ENCODE measurements around the gene MCUB.
"Not testable (repeated sequence)": the region's sequence is repeated elsewhere in the genome, so short reads cannot be mapped to it uniquely, and the experiment has no call there.

MCUB gene

DNA sequence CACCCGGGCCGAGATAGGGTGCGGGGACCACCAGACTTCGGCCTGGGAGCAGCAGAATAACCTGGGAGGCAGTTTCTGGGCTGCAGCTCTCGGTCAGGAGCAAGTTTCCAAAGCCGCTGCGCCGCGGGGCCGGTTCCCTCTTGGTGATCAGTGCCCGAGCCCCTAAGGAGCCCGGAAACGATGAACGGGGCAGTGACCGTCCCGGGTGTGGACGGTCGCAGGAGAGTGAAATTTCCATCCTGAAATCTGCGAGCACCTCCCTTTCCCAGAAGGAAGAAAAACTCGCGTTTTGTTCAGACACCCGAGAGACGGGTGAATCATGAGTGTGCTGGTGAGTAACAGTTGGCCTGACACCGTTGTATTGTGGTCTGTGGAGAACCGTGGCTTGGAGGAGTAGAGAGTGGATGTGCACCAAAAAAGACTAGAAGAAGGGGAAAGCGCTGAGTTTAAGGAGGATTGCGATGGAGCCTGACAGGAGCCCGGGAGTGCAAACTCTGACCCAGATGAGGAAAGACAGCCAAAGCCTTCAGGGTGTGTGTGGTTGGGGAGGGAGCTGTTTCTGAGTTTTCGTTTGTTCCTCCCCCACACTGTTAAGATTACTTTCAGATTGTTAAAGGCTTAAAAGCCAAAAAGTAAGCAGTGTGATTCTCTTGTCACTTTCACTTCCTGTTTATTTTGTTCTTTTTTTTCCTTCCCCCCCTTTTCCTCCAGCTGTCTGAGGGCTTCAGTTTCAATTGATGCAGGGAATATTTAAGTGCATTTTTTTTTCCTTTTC, 828 bp downstream of the MCUB start:
- Mint-ChIP-seq H3K36me3 (peaks cover 11 to 15% of the 10 kb centered on the region in 2 donors), H3K4me1 (peaks cover 13 to 39% of the 10 kb centered on the region in 2 donors), H3K27ac (peak overlapping the region; percentile 74), H3K4me3 (peak overlapping the region; percentile 83 to 86), H3K27me3 (no peaks in the 10 kb centered on the region), H3K9me3 (no peaks in the 10 kb centered on the region)
- ATAC-seq (replicated peaks): peak; percentile 66 to 72
- DNase-seq: peak; percentile 41

DNA sequence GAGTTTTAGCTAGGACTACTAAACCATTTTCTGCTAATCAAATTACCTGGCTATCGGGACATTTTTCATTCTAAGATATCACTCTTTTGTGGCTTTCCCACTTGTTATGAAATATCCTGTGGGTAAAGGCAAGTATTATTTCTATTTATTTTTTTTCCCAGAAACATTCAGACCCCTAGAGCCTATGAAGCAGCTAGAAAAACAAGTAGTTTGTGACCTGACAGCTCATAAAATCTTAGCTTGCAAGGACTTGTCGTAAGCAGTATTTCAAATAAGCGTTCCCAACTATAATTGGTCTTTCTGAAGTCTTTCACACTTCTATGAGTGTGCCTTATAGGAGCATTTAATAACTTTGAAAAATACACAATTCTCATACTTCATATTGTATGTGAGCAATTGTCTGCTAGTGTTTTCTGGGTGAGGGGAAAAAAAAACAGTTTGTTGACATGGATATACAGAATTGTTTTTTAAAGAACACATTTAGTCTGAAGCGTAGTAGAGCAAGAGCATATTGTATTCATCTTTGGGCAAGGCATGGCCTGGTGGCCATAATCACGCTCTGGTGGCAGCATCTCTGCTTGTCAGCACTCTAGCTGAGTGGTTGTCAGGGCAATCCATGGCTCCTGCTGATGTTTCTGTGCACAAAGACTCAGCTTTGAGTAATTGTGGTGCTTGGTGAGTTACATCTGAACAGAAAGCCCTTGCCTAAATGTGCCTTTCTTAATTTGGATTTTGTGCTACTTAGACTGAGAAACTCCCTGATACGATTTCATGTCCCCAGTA, 2.6 kb downstream of the MCUB start:
- H3K4me1 Mint-ChIP-seq: peaks cover 13 to 32% of the 10 kb centered on the region in 2 donors
- H3K9me3 Mint-ChIP-seq: no peaks in the 10 kb centered on the region
- no peak for ATAC-seq (replicated peaks)
- H3K36me3 Mint-ChIP-seq: peaks cover 7 to 9% of the 10 kb centered on the region in 2 donors
- no peak overlapping the region for H3K27ac Mint-ChIP-seq
- no peaks in the 10 kb centered on the region for H3K27me3 Mint-ChIP-seq
- no peak overlapping the region for H3K4me3 Mint-ChIP-seq
- no peak for DNase-seq

DNA sequence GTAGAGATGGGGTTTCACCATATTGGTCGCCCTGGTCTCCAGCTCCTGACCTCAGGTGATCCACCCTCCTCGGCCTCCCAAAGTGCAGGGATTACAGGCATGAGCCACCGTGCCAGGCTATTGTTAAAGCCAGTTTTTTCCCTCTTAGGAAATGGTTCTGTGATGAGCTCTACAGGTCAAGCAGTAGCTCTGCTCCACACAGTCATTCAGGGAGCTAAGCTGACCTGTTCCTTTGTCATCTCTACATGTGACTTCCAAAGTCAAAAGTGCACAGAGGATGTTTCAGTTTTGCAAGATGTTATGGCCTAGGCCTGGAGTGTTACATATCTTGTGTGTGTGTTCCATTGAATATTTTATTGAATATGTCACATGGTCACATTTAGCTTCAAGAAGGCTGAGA, 11.4 kb downstream of the MCUB start:
- H3K4me3 Mint-ChIP-seq: no peak overlapping the region
- peaks cover 26 to 38% of the 10 kb centered on the region in 2 donors for H3K4me1 Mint-ChIP-seq
- H3K27me3 Mint-ChIP-seq: no peaks in the 10 kb centered on the region
- DNase-seq (no peak), ATAC-seq (replicated peaks) (no peak)
- H3K36me3 Mint-ChIP-seq: peaks cover 15 to 16% of the 10 kb centered on the region in 2 donors
- H3K27ac Mint-ChIP-seq: no peak overlapping the region
- H3K9me3 Mint-ChIP-seq: peaks cover 3 to 4% of the 10 kb centered on the region in 2 donors

DNA sequence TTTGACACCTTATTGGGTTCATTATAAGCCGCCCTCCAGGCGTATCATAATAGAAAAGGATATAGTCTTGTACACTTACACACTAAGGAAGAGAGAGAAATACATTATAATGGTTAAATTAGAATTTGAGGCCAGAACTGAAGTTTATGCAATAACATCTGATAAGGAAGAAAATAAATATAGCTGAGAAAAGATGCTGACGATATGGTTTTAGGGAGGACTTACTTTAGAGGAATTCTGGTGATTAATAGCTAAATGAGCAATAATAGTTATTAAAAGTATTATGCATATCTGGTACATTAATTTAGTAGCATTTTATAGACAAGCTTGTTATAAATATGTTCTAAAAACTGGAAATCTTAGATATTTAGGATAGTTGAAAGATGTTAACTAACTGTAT, 12.1 kb downstream of the MCUB start:
- Mint-ChIP-seq H3K36me3 (peaks cover 15 to 18% of the 10 kb centered on the region in 2 donors), H3K4me1 (peaks cover 29 to 40% of the 10 kb centered on the region in 2 donors), H3K27ac (no peak overlapping the region), H3K4me3 (no peak overlapping the region), H3K27me3 (no peaks in the 10 kb centered on the region), H3K9me3 (peaks cover 3 to 4% of the 10 kb centered on the region in 2 donors)
- no peak for ATAC-seq (replicated peaks)
- DNase-seq: no peak

DNA sequence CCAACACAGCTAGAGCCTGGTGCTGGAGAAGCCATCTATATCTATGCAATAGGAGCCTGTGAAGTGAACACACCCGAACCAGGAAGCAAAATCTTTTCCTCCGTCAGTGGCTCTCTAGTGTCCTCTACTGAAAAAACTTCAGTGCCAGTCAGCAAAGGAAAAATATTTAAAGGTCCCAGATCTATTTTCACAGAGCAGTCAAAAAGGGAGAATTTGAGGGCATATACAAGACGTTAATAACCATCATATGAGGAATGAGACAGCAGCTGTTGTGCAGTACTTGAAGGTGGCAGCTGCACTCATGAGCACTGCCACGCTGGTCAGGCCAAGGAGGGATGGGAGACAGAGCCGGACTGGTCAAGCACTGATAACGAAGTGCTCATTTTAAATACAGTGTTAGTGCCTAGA, 14.4 kb downstream of the MCUB start:
- Mint-ChIP-seq H3K27me3 (no peaks in the 10 kb centered on the region), H3K4me1 (peaks cover 28 to 41% of the 10 kb centered on the region in 2 donors), H3K36me3 (peaks cover 22 to 25% of the 10 kb centered on the region in 2 donors), H3K4me3 (no peak overlapping the region), H3K9me3 (peaks cover 3 to 4% of the 10 kb centered on the region in 2 donors), H3K27ac (no peak overlapping the region)
- no peak for DNase-seq
- ATAC-seq (replicated peaks): no peak

DNA sequence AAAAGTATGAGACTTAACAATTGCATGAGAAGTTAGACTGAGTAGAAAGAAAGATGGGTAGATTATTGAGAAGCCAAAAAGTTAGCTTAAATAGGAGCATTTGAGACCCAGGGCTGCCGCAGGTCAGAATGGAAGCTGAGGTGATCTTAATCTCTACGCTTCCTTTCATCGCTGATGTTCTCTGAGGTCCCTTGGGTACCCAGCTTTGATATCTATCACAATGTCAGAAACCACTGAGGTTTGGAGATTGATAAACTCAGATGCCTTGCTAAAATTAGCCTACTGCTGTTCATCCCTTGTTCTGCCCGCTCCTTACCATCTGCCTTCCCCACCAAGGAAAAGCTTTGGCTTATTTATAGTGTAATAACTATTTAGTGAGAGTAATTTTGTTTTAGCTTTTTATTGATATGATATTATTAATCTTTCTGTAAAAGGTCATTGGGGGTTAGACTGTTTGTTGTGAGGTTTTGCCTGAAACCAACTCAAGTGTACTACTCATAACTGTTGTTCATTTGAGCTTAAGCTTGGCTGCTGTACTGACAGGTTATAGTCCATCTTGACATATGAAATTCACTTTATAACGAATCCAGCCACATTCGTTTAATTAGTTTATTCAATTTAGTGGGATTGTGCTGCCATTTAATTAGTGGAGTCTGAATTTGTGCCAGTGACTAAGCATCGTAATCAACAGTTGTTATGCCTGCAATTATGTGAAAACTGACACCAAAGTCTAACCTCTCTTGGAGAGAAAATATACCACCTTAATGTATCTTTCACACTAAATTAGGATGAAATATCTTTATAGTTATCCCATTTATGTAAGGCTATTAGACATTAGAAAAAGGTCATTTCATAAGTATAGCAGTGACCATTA, 15.1 kb downstream of the MCUB start:
- H3K4me1 Mint-ChIP-seq: peaks cover 25 to 41% of the 10 kb centered on the region in 2 donors
- H3K27ac Mint-ChIP-seq: no peak overlapping the region
- H3K27me3 Mint-ChIP-seq: no peaks in the 10 kb centered on the region
- H3K4me3 Mint-ChIP-seq: no peak overlapping the region
- peaks cover 3 to 4% of the 10 kb centered on the region in 2 donors for H3K9me3 Mint-ChIP-seq
- ATAC-seq (replicated peaks) (no peak), DNase-seq (no peak)
- H3K36me3 Mint-ChIP-seq: peaks cover 22 to 27% of the 10 kb centered on the region in 2 donors

DNA sequence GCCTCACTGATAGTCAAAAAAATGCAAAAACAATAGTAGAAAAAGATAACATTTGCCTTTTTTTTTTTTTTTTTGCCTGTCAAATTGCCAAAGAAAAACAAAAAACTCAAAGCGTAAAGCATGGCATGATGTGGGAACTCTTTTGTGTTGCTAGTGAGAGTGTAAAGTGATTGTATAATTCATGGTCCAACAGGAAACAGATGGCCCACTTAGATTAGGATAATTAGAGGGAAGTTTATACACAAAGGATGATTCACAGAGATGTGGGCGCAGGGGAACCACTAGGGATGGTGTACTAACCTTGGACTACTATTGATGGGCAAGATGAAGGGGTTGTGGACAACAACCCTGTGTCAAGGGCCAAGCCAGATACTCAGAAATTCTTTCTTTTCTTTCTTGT, 16.4 kb downstream of the MCUB start:
- DNase-seq (no peak), ATAC-seq (replicated peaks) (no peak)
- Mint-ChIP-seq H3K4me3 (no peak overlapping the region), H3K9me3 (no peaks in the 10 kb centered on the region), H3K27ac (no peak overlapping the region), H3K36me3 (peaks cover 25 to 28% of the 10 kb centered on the region in 2 donors), H3K27me3 (no peaks in the 10 kb centered on the region), H3K4me1 (peaks cover 21 to 34% of the 10 kb centered on the region in 2 donors)

DNA sequence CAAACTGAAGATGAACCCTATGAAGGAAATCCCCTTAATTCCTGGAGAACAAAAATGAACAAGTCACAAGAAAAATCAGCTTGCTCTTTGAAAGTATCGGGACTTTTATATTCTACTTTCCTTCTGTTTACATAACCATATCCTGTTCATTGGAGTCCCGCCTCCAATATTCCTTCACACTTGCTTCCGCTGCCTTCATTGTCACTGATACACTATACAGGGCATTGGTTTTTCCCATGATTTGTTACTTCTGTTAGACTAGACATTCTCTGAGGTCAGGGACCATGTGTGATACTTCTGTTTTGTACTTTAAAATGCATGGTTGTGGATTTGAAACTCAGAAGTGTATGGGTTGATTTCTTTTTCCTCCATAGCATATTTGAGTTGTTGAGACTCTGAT, 18.8 kb downstream of the MCUB start:
- H3K27ac Mint-ChIP-seq: no peak overlapping the region
- peaks cover 25 to 42% of the 10 kb centered on the region in 2 donors for H3K4me1 Mint-ChIP-seq
- H3K36me3 Mint-ChIP-seq: peaks cover 21 to 28% of the 10 kb centered on the region in 2 donors
- DNase-seq: no peak
- no peak for ATAC-seq (replicated peaks)
- no peak overlapping the region for H3K4me3 Mint-ChIP-seq
- H3K9me3 Mint-ChIP-seq: peaks cover 2 to 4% of the 10 kb centered on the region in 2 donors
- H3K27me3 Mint-ChIP-seq: no peaks in the 10 kb centered on the region

DNA sequence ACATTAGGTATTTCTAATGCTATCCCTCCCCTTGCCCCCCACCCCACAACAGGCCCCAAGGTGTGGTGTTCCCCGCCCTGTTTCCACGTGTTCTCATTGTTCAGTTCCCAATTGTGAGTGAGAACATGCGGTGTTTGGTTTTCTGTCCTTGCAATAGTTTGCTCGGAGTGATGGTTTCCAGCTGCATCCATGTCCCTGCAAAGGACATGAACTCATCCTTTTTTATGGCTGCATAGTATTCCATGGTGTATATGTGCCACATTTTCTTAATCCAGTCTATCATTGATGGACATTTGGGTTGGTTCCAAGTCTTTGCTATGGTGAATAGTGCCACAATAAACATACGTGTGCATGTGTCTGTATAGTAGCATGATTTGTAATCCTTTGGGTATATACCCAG, 20.0 kb downstream of the MCUB start:
- H3K9me3 Mint-ChIP-seq: not testable (repeated sequence)

DNA sequence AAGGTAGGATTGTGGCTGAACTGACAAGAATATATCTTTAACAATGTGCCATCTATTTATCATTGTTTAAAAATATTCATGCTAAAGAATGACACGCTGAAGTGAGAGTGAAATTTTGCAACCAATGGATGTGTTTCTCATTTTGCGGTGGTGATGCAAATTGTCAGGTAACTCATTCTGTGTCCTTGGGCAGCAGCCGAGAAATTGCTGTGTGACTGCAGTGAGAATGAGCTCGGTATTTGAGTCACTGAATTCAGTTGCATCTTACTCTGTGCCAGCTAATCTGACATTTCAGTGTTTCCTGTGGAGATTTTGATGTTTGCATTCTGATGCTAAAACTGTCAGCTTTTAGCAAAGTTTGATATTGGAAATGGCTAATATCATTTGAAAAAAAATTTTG, 28.1 kb downstream of the MCUB start:
- H3K4me1 Mint-ChIP-seq: peaks cover 38 to 64% of the 10 kb centered on the region in 2 donors
- no peak for DNase-seq
- peaks cover 5 to 11% of the 10 kb centered on the region in 2 donors for H3K36me3 Mint-ChIP-seq
- peaks cover 0 to 6% of the 10 kb centered on the region in 2 donors for H3K9me3 Mint-ChIP-seq
- no peak overlapping the region for H3K27ac Mint-ChIP-seq
- no peaks in the 10 kb centered on the region for H3K27me3 Mint-ChIP-seq
- peak; percentile 72 to 83 for ATAC-seq (replicated peaks)
- H3K4me3 Mint-ChIP-seq: no peak overlapping the region

More for the DNA sequence above, 20.0 kb downstream of the MCUB start:
- not testable (repeated sequence) for ATAC-seq (replicated peaks); H3K4me3 Mint-ChIP-seq; H3K27me3 Mint-ChIP-seq; DNase-seq; H3K27ac Mint-ChIP-seq
- Mint-ChIP-seq H3K36me3 (peaks cover 21 to 28% of the 10 kb centered on the region in 2 donors), H3K4me1 (peaks cover 29 to 46% of the 10 kb centered on the region in 2 donors)

DNA sequence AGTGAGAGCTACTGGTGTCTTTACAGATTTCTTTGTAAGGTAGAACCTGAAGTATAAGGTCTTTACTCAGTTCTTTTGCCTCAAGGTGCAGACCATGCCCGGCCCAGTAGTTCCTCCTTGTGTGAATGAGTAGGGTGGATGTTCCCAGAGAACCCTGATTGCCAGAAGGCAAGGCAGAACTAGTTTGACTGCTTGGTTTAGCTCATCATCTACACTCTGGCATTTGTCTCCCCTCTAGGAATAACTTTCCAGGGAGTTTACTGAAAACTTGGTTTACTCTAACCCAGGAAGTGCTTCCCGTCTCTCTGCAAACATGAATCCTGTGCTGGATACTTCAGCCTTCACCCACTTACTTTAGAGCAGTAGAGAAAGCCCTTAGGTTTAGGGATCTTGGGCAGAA, 29.1 kb downstream of the MCUB start:
- DNase-seq (no peak), ATAC-seq (replicated peaks) (no peak)
- no peak overlapping the region for H3K4me3 Mint-ChIP-seq
- H3K27me3 Mint-ChIP-seq: no peaks in the 10 kb centered on the region
- peaks cover 0 to 5% of the 10 kb centered on the region in 2 donors for H3K9me3 Mint-ChIP-seq
- H3K36me3 Mint-ChIP-seq: peaks cover 2 to 6% of the 10 kb centered on the region in 2 donors
- no peak overlapping the region for H3K27ac Mint-ChIP-seq
- H3K4me1 Mint-ChIP-seq: peaks cover 32 to 56% of the 10 kb centered on the region in 2 donors

DNA sequence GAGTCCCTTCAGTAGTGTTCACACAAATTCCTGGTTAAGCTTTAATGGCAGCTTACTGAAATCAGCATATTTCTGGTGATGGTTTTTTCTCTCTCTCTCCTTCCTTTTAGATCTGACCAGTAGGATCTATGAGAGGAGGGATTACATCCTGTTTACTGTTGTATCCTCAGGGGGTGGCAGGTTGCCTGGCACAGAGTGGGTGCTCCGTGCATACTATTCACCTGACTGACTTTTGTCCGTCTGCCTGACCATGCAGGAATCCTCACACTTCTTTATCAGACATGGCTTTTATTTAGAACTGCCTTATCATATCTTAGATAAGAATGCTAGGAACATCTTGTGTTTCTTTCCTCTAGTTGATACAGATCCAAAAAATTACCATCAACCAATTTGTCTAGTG, 29.6 kb downstream of the MCUB start:
- peaks cover 0 to 5% of the 10 kb centered on the region in 2 donors for H3K9me3 Mint-ChIP-seq
- H3K27me3 Mint-ChIP-seq: no peaks in the 10 kb centered on the region
- ATAC-seq (replicated peaks): no peak
- no peak overlapping the region for H3K4me3 Mint-ChIP-seq
- peaks cover 28 to 51% of the 10 kb centered on the region in 2 donors for H3K4me1 Mint-ChIP-seq
- no peak for DNase-seq
- H3K36me3 Mint-ChIP-seq: peaks cover 2 to 6% of the 10 kb centered on the region in 2 donors
- peak overlapping the region; percentile 9 for H3K27ac Mint-ChIP-seq

DNA sequence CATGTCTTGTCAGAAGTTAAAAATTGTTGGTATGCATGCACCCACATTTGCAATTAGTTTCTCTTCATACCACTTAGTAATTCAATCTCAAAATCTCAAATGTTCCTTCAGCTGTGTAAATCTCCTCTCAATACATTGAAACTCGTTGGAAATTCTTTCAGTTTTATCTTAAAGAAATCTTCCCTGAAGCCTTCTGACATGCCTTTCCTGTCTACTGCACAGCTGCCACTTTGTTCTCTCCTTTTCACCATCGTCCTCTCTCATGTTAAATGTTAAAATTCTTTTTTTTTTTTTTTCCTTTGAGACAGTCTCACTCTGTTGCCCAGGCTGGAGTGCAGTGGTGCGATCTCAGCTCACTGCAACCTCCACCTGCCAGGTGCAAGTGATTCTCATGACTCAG, 30.9 kb downstream of the MCUB start:
- Mint-ChIP-seq H3K36me3 (peaks cover 0 to 5% of the 10 kb centered on the region in 2 donors), H3K4me3 (peak overlapping the region in 1 of 2 donors; percentile 7), H3K27me3 (no peaks in the 10 kb centered on the region), H3K27ac (peak overlapping the region; percentile 44), H3K4me1 (peaks cover 18 to 47% of the 10 kb centered on the region in 2 donors), H3K9me3 (peaks cover 0 to 4% of the 10 kb centered on the region in 2 donors)
- no peak for DNase-seq
- no peak for ATAC-seq (replicated peaks)

DNA sequence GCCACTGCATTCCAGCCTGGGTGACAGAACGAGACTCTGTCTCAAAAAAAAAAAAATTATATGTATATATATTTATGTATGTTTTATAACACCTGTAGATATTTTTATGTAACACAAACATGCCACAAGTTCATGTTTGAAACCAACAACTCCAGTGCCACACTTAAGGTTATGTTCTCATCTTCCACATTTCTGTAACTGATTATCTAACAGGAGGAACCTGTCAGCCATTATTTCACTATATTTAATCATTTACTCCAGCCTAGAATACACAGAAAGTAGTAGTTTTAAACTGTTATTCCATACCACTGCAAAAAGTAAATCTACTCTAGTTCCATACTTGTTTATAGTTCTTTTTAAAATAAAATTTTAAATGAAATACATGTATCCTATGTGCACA, 32.3 kb downstream of the MCUB start:
- H3K4me1 Mint-ChIP-seq: peaks cover 15 to 39% of the 10 kb centered on the region in 2 donors
- DNase-seq (no peak), ATAC-seq (replicated peaks) (no peak)
- H3K27me3 Mint-ChIP-seq: no peaks in the 10 kb centered on the region
- H3K27ac Mint-ChIP-seq: no peak overlapping the region
- H3K4me3 Mint-ChIP-seq: no peak overlapping the region
- no peaks in the 10 kb centered on the region for H3K9me3 Mint-ChIP-seq
- H3K36me3 Mint-ChIP-seq: no peaks in the 10 kb centered on the region
